Fibroblast of skin of abdomen (primary cell): ENCODE data around the gene TUBA3E.
"Not testable (repeated sequence)": the region's sequence is repeated elsewhere in the genome, so short reads cannot be mapped to it uniquely, and the experiment has no call there.

Experiments used
- DNase-seq: peaks from one replicate; pipeline ENCODE4 v3.0.0-alpha.2; 2013

TUBA3E gene

GRCh38 chr2:130191319-130191718 is 6.9 kb downstream of the TUBA3E start:
- not testable (repeated sequence) for DNase-seq

GRCh38 chr2:130190237-130190636 is 8.0 kb downstream of the TUBA3E start:
- DNase-seq = no peak

GRCh38 chr2:130188958-130189357 is 9.3 kb downstream of the TUBA3E start:
- DNase-seq = not testable (repeated sequence)

- DNase-seq = not testable (repeated sequence)
These were observed 10.1 kb downstream of the TUBA3E start for GRCh38 chr2:130187859-130188792.

- no peak for DNase-seq
These were observed 11.0 kb downstream of the TUBA3E start for GRCh38 chr2:130187268-130187667.

GRCh38 chr2:130186391-130186790 is 11.8 kb downstream of the TUBA3E start:
- no peak for DNase-seq

- DNase-seq = no peak
These were observed 12.3 kb downstream of the TUBA3E start for GRCh38 chr2:130185896-130186295.

GRCh38 chr2:130185436-130185835 is 12.8 kb downstream of the TUBA3E start:
- no peak for DNase-seq

GRCh38 chr2:130183512-130184373 is 14.5 kb downstream of the TUBA3E start:
- peak; percentile 44 for DNase-seq

- peak; percentile 7 for DNase-seq
These were observed 15.3 kb downstream of the TUBA3E start for GRCh38 chr2:130182826-130183511.

- peak; percentile 86 for DNase-seq
These were observed 16.2 kb downstream of the TUBA3E start, which contains the start of gene MZT2B for GRCh38 chr2:130181880-130182682. Gene MZT2B (plus strand): TSS chr2:130182262. CDS start chr2:130182283, 21 bp downstream.

- DNase-seq = peak; percentile 97
These were observed 16.8 kb downstream of the TUBA3E start, which contains the start of gene SMPD4 for GRCh38 chr2:130181325-130181879. Gene SMPD4 (minus strand): TSS chr2:130181602. CDS start chr2:130176592, 5,010 bp downstream.

GRCh38 chr2:130180404-130181324 is 17.6 kb downstream of the TUBA3E start:
- not testable (repeated sequence) for DNase-seq

- DNase-seq = not testable (repeated sequence)
These were observed 23.4 kb downstream of the TUBA3E start for GRCh38 chr2:130174866-130175265.

GRCh38 chr2:130169896-130170295 is 28.3 kb downstream of the TUBA3E start:
- DNase-seq = no peak

- DNase-seq = not testable (repeated sequence)
These were observed 29.1 kb downstream of the TUBA3E start for GRCh38 chr2:130169163-130169562.

GRCh38 chr2:130166611-130167010 is 31.6 kb downstream of the TUBA3E start:
- not testable (repeated sequence) for DNase-seq

- no peak for DNase-seq
These were observed 32.8 kb downstream of the TUBA3E start for GRCh38 chr2:130165293-130166016.

GRCh38 chr2:130162968-130163367 is 35.3 kb downstream of the TUBA3E start:
- DNase-seq = no peak
